GM18861 (cell line): Measurements from ENCODE around the gene CCNI2.
"Not testable (repeated sequence)": the region's sequence is repeated elsewhere in the genome, so short reads cannot be mapped to it uniquely, and the experiment has no call there.

Experiments
- ATAC-seq: cut with Tn5 transposase; IDR thresholded peaks from one replicate; pipeline ENCODE4 v1.9.1; 2021; ENCODE audit not compliant: unreplicated experiment

The CCNI2 gene

GRCh38 chr5:132778856-132779255 is 31.6 kb downstream of the CCNI2 start:
- ATAC-seq = no peak

- ATAC-seq = no peak
These were observed 32.7 kb downstream of the CCNI2 start for GRCh38 chr5:132779961-132780360.

GRCh38 chr5:132780577-132780976 is 33.4 kb downstream of the CCNI2 start:
- no peak for ATAC-seq

GRCh38 chr5:132781029-132781428 is 33.8 kb downstream of the CCNI2 start:
- ATAC-seq = no peak

DNA sequence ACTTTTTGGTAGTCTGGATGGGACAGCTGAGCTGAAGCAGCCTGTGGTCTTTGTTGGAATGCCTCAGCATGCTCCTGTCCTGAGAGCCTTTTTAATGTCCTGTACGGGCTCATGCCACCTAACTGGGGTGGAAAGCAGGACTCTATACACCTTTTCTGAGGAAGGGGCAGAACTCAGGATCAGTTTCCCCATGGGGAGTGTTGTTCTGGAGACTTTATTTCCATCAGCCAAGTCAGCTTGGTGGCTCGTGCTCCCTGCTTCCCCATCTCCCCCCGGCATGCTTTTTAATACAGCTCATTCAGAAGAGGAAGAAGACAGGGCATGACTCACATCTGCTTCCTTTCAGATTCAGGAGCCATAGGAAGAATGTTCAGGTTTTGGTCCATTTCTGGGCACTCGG is 34.9 kb downstream of the CCNI2 start:
- no peak for ATAC-seq

- ATAC-seq = no peak
These were observed 38.1 kb downstream of the CCNI2 start for GRCh38 chr5:132785365-132785764.

GRCh38 chr5:132785864-132786263 is 38.6 kb downstream of the CCNI2 start:
- ATAC-seq = no peak

DNA sequence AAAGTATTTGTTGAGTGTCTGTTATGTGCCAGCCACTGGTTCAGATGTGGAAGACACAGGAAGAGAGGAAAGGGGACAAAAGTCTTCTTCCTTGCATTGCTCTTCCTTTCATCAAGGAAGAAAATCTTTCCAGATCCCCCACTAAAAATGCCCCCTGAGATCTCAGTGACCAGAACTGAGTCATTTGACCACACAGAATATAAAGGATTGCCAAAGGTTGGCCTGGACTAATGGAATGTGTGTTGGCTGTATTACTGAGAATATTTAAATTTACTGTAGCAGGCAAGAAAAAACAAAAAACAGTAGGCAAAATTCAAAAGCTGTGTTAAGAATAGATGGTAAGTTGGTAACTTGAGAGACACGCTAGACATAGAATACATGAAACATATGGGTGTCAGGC is 39.9 kb downstream of the CCNI2 start:
- no peak for ATAC-seq

- no peak for ATAC-seq
These were observed 41.3 kb downstream of the CCNI2 start for GRCh38 chr5:132788508-132788907.

DNA sequence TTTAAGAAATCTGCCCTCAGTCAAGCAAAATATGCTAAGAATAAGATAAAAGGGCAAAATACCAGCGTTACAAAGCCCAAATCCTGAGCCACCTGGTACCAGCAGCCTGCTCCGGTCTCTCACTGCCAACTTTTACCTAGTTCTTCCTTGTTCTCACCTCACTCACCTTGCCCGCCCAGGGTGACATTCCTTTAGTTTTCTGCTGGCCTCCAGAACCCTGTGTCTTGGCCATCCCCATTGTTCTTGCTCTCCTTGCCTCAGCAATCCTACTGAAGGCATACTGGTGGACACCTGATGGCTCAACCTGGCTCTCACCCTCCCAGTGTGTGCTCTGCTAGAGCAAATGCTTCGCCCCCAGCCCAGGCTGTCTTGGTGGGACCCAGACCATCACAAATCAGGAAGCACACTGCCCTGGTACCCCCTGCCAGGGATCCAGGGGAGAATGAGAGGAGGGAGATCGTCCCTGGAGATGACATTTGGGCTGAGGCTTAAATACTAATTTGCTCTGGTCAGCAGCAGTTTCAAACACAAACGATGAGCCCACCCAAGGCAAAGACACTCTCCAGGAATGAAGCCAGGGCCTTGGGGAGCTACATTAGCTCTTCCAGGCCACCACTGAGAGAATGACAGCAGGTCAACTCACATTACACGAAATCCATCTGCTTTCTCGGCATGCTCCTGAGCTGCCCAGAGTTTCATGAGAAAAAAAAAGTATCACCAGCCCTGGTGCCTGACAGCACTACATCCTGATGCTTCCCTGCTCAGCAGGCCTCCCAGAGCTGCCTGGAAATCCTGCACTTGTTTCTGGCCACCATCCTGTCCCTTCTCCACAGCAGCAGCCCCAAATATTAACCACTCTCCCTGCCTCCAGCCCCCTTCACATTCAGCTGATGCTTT is 42.0 kb downstream of the CCNI2 start:
- ATAC-seq = no peak

- ATAC-seq = no peak
These were observed 43.1 kb downstream of the CCNI2 start for GRCh38 chr5:132790201-132790865.

- no peak for ATAC-seq
These were observed 43.8 kb downstream of the CCNI2 start for GRCh38 chr5:132791026-132791425.

GRCh38 chr5:132797651-132798050 is 50.4 kb downstream of the CCNI2 start:
- ATAC-seq = no peak

GRCh38 chr5:132799392-132799791 is 52.2 kb downstream of the CCNI2 start:
- ATAC-seq = no peak

DNA sequence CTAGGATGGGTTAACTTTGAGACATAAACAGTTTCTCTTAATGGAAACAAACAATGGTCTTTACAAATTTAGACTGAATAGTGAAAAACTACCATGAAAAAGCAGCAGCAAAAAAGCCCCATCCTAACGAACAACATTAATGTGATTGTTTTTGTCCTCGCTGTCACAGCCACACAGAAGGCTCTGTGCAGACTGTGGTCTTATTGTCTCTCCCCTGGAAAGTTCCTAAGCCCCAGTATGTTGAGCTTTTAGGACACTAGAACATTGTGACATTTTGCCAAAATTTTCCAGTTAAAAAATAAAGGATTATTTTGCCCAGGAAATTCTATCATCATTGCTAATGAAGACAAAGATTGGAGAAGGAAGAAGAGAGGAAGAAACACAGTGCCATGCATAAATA is 53.3 kb downstream of the CCNI2 start:
- ATAC-seq = no peak

- ATAC-seq = no peak
These were observed 54.9 kb downstream of the CCNI2 start for GRCh38 chr5:132802044-132802684.

DNA sequence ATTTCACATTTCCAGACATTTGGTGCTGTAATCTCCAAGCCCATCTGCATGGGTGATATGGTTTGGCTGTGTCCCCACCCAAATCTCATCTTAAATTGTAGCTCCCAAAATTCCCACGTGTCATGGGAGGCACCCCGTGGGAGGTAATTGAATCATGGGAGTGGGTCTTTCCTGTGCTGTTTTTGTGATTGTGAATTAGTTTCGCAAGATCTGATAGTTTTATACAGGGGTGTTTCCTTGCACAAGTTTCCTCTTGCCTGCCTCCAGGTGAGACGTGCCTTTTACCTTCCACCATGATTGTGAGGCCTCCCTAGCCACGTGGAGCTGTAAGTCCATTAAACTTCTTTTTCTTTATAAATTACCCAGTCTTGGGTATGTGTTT is 55.5 kb downstream of the CCNI2 start:
- ATAC-seq = not testable (repeated sequence)
